NCI-H1436 treated with DMSO at 0.1 percent for 48 hours (cell line): Measurements from ENCODE around the gene FGF6.
"Not testable (repeated sequence)": the region's sequence is repeated elsewhere in the genome, so short reads cannot be mapped to it uniquely, and the experiment has no call there.

ENCODE experiments used
- DNase-seq: peaks from one replicate; lab custom pipeline; 2025; lab: John Stamatoyannopoulos, UW

The FGF6 gene, protein sequence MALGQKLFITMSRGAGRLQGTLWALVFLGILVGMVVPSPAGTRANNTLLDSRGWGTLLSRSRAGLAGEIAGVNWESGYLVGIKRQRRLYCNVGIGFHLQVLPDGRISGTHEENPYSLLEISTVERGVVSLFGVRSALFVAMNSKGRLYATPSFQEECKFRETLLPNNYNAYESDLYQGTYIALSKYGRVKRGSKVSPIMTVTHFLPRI

DNA sequence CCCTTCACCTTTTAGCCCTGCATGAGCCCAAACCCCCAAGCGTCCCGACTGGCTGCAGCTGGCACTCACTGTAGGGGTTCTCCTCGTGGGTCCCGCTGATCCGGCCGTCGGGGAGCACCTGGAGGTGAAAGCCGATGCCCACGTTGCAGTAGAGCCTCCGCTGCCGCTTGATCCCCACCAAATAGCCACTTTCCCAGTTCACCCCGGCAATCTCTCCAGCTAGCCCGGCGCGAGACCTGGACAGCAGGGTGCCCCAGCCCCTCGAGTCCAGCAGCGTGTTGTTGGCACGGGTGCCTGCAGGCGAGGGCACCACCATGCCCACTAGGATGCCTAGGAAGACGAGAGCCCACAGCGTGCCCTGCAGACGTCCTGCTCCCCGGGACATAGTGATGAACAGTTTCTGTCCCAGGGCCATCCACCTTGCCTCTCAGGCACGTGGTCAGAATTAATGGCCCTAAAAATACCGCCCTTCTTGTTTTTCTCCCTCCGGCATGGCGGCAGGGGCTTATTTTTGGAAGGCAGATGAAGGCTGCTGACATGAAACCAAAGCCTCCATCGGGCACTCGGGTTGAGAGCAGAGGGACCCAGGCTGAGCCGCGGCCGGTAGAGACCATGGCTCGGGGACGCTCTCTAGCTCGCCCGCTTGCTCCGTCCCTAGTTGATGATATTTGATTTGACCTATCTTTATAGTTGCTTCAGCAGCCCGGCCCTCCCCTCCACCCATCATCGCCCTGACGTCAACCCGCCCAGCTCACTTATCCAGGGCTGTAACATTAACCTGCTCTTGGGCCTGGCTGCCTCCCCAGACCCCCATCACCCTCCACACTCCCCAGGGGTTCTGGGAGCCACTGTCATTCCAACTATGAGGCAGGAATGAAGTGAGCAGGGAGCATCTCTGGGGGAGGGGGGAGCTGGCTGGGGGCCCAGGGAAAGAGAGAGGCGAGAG, at the start of gene FGF6:
TSS of gene FGF6 (minus strand) at position 660 of the 946 bp plus-strand sequence. CDS start at position 415, 245 bp downstream.
- no peak for DNase-seq

DNA sequence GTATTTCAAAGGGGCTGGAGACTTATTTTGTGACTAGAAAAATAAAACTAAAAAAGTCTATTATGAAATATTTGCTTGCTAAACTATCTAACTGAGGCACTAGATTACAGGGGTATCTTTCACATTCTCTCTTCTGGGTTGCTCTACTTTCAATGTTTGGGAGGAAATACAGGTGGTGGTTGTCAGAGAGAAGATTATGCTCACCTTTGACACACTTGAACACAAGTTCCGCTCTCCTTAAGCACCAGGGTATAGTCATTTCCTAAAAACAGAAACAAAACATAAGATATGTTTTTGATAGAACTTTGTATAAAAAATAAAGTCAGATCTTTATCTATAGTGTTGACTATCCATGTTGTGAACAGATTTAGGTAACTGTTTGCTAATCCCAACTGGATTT, 45.4 kb upstream of the FGF6 start:
- DNase-seq, result no peak

DNA sequence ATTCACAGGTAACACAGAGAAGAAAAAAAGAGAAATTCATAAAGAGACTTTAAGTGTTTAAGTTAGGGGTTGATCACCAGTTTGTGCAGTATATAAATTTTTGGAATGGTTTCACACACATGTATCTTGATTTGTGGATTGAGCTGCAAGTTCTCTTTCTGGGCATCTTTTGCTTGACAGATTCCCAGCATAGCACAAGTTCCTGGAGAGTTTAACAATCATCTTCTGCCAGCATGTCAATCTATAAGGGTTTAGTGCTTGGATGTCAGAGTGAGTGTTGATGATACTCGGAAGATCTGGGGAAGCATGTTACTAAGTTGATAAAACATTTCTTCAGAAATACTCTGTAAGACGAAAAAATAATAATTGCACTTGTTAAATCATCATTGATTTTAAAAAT, 43.9 kb upstream of the FGF6 start:
- DNase-seq, result no peak

DNA sequence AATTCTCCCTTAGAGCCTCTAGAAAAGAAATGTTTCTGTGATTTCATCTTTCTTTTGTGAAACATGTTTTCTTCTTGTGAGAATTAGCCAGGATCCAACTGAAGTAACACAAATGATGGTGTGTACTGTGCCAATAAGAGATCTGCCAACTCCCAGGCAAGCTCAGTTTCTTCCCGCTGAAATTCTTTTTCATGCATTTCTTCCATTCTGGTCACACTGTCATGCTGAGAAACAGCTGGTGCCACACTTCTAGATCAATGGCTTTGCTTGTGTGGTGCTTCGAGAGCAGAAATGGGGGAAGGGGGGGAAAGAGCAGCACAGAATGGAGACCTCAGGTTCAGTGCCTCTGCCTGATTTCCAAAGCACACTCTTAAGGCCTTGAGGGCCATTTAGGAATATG, 41.4 kb upstream of the FGF6 start:
- DNase-seq, result no peak

DNA sequence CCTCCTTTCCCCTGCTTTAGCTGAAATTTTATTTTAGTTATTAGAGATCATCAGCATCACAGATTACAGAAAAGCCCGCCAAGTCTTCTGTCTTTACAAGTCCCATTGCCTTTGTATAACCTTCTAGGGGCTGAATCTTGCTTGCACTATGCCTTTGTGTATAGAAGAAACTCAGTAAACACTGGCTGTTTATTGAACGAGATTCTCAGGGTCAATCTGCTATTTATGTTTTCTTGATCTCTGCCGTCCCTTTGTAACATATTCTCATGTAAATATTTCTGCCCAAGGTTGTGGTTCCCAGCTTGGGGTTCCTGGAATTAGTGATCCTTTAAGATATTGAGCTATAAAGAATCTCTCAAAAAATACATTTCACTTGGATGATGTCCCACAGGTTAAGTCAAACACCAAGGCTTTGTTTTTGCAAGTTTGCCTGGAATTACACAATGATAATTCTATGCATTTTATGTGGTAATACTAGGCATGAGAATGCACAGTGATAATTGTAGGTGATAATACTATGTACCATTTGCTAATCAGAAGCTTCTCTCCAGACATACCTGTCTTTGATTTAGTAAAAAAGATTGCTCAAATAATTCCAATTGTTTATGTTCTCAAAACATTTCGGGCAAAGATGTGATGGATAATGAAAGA, 40.6 kb upstream of the FGF6 start:
- no peak for DNase-seq

DNA sequence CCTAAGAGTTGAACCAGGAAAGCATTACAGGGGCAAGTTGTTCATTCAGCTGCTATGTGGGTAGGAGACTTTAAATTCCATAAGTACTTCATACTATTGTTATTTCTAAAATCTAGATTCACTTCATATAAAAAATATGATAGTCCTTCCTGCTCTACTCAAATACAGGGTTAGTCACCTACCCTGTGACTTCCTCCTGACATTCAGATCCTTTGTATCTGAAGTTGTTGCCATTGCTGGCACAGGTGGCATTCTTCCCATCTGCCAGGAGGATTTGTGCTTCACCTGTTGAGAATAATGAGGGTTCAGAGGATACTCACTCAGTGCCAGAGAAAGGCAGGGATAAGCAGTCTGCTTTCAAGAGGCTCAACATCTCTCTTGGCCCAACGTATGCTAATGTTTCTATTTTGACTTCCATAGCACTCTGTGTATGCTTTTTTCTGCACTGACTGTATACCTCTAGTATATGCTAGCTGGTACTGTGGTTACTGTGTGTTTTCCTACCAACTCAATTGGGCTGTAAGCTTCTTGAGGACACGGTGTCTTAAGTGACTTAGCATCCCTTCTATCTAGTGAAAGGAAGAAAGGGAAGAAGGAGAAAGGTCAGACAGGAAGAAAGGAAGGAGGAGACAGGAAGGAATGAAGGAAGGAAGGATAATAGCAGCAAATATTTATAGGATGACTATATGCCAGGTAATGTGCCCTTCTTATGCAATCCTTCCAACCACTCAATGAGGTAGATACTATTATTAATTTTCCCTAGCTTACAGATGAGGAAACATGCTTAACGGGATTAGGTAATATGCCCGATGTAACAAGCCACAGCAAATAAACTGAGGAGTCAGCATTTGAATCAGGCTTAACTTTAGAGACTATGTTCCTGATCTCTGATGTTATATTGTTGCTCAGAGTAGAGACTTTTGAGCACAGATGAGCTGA, 38.5 kb upstream of the FGF6 start:
- DNase-seq, result no peak

DNA sequence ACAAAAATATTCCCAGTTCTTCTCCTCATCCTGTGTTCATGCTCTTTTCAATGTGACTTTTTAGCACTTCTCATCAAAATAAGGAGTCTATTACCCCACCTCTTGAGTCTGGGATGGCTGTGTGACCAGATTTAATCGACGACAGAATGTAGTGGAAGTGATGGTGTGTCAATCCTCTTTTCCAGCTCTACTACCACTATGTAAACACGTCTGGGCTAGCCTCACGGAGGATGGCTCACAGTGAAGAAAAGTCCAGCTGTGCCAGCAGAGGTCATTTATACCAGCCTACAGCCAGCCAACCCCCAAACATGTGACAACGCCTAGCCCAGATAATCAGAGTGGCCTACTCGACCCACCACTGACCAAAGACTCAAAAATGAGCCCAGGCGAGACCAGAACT, 37.3 kb upstream of the FGF6 start:
- DNase-seq, result no peak

DNA sequence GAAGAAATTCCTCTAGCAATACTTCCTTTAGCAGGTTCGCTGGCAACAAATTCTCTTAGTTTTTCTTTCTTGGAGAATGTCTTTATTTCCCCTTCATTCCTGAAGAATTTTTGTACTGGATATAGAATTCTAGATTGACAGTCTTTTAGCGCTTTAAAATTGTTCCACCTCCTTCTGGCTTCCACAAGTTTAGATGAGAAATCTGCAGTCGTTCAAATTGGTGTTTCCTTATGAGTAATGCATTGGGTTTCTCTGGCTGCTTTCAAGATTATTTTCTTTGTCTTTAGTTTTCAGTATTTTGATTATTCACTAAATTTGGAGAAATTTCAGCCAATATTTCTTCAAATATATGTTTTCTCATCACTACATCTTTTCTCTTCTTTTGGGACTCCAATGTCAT, 33.3 kb upstream of the FGF6 start:
- no peak for DNase-seq

DNA sequence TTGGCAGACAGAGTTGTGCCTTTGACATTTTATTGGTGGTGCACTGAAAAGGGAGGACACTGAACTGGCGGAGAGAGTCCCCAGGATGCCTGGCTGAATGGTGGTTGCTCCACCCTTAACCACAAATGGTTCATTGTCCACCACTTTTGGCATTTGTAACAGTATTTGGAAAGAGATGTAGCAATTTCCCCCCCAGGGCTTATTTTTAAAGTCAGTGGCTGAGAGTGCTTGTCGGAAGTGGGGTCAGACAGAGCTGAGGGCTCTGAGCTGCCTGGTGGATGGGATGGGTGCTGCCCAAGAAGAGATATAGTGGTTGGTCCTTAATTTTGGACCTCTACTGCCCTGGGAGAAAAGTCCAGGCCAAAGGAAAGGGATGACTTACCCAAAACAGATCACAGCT, 31.5 kb upstream of the FGF6 start:
- no peak for DNase-seq

DNA sequence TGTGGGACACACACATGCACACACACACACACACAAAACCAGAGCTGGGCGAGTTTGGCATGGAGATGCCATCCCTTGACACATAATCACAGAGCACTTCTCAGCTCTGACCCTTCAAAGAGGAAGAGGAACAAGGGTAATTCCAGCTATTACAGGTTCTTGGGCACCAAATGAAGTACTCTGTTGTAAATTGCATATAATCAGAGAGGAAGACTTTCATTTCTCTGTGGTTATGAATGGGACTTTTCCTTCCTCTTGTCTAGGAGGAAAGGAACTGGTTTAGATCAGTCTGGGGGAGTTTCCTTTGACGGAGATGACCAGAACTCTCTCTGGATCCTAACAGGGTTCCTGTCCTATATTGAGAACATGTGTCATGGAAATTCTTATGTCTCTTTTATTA, 26.4 kb upstream of the FGF6 start:
- DNase-seq, result no peak

DNA sequence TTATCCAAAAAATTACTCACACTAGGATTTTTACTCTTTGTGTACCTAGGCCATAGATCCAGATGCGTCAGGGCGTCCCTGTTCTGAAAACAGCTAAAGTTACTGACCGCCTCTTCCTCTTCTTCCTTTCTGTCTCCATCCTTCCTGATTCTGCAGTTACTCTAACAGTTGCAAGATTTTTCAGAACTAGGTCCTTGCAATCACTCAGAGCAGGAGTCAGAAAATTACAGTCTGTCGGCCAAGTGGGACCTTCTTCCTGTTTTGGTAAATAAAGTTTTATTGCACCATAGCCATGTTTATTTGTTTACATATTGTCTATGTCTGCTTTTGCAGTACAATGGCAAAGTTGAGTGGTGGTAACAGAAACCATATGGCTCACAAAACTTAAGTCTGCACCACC, 25.6 kb upstream of the FGF6 start:
- DNase-seq, result no peak

DNA sequence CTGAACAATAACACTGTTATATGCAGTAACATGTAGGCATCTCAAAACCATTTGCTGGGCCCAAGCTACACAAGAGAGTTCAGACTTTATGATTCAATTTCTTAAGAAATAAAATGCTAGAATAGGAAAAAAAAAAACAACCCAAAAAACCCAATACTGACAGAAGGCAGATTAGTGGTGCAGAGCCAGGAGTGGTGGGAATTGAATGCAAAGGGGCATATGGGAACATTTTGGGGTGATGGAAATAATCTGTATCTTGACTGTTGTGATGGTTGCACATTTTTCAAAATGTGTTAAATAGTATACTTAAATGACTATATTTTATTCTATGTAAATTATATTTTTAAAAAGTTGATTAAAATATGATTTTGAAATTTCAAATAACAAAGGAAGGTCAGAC, 23.4 kb upstream of the FGF6 start:
- DNase-seq, result no peak

DNA sequence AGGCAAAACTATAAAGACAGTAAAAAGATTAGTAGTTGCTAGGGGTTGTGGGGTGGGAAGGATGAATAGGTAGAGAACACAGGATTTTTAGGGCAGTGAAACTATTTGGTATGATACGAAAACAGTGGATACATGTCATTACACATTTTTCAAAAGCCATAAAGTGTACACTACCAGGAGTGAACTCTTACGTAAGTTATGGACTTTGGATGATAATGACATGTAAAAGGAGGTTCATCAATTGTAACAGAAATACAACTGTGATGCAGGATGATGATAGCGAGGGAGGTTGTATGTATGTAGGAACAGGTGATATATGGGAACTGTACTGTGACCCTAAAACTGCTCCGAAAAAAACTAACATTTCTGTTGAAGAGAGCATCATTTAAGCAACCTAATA, 15.1 kb upstream of the FGF6 start:
- DNase-seq, result no peak

DNA sequence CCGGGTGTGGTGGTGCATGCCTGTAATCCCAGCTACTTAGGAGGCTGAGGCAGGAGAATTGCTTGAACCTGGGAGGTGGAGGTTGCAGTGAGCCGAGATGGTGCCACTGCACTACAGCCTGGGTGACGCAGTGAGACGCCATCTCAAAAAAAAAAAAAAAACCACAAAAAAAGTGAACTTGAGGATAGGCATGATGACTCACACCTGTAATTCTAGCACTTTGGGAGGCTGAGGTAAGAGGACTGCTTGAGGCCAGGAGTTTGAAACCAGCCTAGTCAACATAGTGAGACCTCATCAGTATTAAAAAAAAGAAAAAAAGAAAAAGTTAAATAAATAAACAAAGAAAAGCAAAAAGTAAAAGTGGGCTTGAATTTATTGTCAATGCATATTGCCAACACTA, 10.2 kb upstream of the FGF6 start:
- DNase-seq, result not testable (repeated sequence)

DNA sequence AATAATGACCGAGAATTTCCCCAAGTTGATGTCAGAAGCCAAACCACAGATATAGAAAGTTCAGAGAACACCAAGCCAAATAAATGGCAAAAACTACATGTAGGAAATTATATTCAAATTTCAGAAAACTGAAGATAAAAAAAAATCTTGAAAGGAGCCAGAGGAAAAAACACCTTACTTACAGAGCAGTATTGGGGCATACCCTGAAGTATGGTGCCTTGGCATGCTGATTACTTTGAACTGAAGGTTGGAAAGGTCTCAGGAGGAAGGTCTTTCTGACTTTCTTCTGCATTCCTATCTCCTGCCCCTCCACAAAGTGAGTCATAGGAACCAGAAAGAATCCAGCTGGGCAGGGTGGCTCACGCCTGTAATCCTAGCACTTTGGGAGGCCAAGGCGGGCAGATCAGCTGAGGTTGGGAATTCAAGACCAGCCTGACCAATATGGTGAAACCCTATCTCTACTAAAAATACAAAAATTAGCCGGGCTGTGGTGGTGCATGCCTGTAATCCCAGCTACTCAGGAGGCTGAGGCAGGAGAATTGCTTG, 8.8 kb upstream of the FGF6 start:
- no peak for DNase-seq

DNA sequence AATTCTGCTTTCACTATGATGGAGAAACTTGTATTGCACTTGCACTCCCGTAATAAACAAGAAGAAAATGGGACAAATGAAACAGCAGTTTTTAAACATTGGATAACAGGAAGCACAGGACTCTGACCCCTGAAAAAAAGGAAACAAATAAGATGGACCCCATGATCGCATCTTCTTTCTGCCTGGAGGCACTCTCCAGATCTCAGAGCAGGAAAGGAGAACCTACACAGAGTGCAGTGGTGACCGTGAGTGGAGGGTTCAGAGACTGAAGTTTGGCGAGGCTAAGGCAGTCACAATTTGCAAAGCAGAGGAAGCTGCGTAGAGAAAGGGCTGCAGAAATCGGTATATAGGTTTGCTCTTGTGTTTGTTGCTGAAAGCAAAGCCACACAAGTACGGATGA, 6.1 kb upstream of the FGF6 start:
- no peak for DNase-seq

DNA sequence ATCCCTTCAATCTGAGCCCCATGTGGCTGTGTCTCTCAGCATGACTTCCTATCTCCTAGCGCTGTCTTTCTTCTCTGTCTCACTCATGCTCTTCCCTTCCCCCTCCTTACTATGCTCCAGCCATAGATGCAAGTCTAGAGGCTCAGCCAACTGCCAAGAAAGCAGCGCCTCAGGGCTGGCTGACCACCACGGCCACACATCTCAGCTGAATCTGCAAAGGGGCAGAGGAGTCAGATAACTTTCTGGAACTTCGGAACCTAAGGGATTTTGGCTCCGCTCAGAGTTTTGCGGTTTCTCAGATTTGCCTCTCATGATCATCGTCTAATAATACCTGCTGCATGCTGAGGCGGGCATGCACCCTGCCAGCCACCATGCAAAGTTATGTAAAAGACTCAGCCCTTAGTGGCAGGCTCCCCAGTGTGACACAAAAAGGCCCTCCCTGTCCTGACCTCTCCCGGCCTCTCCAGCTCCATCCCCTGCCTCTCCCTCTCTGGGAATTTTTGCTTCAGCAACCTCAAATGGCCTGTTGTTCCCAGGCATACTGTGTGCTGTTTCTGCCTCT, 5.0 kb upstream of the FGF6 start:
- DNase-seq, result no peak

DNA sequence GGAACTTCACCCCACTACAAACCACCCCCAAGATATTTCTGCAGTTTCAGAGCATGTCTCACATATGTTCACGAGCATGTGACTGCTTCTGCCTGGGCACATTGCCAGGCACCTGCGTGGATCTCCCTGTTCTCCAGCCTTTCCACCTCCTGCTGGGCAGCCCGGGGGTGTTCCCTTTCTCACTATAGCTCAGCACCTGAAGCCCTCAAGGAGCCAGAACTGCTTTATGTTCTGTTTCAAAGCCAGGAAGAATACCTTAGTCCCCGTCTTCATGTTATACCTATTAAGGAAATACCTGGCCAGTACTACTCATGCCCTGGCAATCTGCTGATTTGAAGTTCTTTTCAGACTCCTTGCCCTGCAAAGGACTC, 4.2 kb upstream of the FGF6 start:
- DNase-seq, result no peak

DNA sequence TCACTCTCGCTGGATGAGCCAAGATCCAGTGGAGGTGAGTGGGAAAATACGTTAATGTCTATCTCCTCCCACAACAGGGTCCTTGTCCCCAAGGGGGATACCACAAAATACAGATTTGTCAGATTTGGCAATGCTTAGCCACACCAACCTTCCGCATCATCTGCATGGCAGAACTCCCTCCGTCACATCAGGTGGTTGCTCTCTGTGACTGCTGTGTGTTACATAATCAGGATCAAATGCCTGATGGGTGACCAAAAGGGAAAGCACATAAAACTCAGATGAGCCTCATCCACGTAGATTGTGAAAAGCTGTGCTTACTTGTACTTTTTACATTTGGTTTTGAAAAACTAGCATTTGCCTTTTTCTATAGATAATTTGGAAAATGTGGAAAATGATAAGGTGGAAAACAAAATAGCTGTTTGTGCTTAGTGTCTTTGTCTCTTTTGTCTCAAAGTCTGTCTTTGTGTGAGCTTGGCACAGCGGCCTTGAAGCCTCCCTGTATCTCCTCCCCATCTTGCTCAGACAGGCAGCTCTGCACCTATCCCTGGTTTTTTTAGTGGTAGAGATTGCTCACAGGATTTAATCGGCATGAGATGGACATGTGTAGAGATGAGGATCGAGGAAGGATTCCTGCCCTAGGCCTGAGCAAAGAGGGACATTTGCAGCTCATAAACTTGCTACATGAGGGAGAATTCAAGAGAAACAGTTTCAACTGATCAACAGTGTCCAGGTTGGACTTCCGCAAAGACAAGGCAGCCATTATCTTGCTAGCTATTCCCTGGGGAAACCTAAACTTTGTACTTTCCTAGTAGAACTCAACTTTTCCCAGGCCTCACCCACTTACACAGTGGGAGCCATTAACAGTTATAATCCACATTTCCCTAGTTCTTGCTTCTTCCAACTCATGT, 3.6 kb upstream of the FGF6 start:
- no peak for DNase-seq

DNA sequence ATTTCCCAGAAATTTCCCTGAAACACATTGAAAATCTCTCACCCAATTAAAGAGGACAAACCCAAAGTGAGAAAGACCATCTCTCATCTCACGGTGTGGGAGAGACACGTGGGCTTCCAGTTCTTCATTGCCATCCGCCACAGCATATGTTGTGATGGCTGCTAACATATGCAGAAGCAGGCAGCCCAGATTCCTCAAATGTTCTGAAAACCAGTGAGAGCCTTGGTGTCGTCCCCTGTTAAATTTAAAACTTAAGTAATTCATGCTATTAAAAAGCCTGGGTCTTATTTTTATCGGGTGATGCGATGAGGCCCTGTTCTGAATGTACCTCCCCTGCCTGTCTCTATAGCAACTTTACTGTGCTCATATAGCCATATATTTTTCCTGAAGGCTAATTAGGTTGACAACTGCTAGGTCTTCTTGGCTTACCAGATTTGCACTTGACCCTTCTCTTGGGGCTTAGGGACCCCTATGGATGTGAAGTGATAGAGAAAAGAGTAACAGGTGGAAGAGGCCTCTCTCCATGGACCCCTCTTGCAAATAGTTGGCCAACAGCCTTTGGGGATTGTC, 2.8 kb upstream of the FGF6 start:
- no peak for DNase-seq
